WERI-Rb-1 (cell line): ENCODE results near the gene KLK14.

Source experiments
- DNase-seq: peaks from one replicate; pipeline ENCODE4 v3.0.0-alpha.2; 2020
- H3K27ac ChIP-seq: fragments of 250-450 bp; sonication (Bioruptor Pico); 2 replicates; pipeline ENCODE4 v1.5.1; 2020; ENCODE audit warnings: mild to moderate bottlenecking, moderate library complexity
- H3K27me3 ChIP-seq: fragments of 250-450 bp; sonication (Bioruptor Pico); 2 replicates; pipeline ENCODE4 v1.5.1; 2021; ENCODE audit warnings: mild to moderate bottlenecking, low read depth, moderate library complexity; ENCODE audit not compliant: insufficient read depth, severe bottlenecking
- H3K36me3 ChIP-seq: fragments of 250-450 bp; sonication (Bioruptor Pico); 2 replicates; pipeline ENCODE4 v1.5.1; 2020; ENCODE audit warnings: mild to moderate bottlenecking, moderate library complexity
- H3K4me3 ChIP-seq: 2 replicates; pipeline ENCODE4 v1.5.1; 2011; ENCODE audit warnings: low read depth, mild to moderate bottlenecking, control low read depth, low read length
- H3K9me3 ChIP-seq: fragments of 250-450 bp; sonication (Bioruptor Pico); 2 replicates; pipeline ENCODE4 v1.5.1; 2021; ENCODE audit warnings: mild to moderate bottlenecking, moderate library complexity; ENCODE audit not compliant: severe bottlenecking
- TF ChIP-seq, protein P1 (sequence below): IDR thresholded peaks from 2 replicates; pipeline ENCODE4 v1.5.1; 2011; ENCODE audit warnings: low read depth, mild to moderate bottlenecking, control low read depth, inconsistent platforms, low read length

The KLK14 gene

DNA sequence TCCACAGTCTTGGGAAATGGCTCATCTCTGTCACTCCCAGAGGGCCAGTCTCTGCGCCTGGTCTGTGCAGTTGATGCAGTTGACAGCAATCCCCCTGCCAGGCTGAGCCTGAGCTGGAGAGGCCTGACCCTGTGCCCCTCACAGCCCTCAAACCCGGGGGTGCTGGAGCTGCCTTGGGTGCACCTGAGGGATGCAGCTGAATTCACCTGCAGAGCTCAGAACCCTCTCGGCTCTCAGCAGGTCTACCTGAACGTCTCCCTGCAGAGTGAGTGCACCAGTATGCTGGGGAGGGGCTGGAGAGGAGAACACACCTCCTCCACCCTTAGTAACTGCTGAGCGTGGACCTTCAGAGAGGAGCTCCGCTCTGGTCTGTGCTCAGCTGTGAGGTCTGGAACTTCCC, 44.3 kb upstream of the KLK14 start:
- Histone ChIP-seq H3K9me3 (no peaks in the 10 kb centered on the region), H3K27me3 (peaks cover 94% of the 10 kb centered on the region), H3K4me3 (no peak overlapping the region), H3K36me3 (no peaks in the 10 kb centered on the region), H3K27ac (no peak overlapping the region)
- no peak for DNase-seq
- TF ChIP-seq, protein P1, sequence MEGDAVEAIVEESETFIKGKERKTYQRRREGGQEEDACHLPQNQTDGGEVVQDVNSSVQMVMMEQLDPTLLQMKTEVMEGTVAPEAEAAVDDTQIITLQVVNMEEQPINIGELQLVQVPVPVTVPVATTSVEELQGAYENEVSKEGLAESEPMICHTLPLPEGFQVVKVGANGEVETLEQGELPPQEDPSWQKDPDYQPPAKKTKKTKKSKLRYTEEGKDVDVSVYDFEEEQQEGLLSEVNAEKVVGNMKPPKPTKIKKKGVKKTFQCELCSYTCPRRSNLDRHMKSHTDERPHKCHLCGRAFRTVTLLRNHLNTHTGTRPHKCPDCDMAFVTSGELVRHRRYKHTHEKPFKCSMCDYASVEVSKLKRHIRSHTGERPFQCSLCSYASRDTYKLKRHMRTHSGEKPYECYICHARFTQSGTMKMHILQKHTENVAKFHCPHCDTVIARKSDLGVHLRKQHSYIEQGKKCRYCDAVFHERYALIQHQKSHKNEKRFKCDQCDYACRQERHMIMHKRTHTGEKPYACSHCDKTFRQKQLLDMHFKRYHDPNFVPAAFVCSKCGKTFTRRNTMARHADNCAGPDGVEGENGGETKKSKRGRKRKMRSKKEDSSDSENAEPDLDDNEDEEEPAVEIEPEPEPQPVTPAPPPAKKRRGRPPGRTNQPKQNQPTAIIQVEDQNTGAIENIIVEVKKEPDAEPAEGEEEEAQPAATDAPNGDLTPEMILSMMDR, result no peak

GRCh38 chr19:51125421-51126075, 42.9 kb upstream of the KLK14 start:
- no peak for DNase-seq
- no peaks in the 10 kb centered on the region for H3K9me3 ChIP-seq
- TF ChIP-seq, protein P1, result no peak
- peaks cover 87% of the 10 kb centered on the region for H3K27me3 ChIP-seq
- no peak overlapping the region for H3K4me3 ChIP-seq
- no peak overlapping the region for H3K27ac ChIP-seq
- H3K36me3 ChIP-seq, result no peaks in the 10 kb centered on the region

DNA sequence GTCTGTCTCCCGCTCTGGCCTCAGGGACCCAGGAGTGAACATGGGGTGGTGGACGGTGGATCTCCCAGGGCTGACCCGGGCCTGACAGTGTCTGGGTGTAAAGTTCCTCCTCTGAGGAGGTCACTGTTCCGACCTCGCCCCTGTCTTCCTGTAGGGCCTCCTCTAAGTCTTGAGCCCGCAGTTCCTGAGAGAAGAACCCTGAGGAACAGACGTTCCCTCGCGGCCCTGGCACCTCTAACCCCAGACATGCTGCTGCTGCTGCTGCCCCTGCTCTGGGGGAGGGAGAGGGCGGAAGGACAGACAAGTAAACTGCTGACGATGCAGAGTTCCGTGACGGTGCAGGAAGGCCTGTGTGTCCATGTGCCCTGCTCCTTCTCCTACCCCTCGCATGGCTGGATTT, 42.0 kb upstream of the KLK14 start, which contains the start of gene SIGLEC9:
Gene SIGLEC9, plus strand, starts transcription at position 178 of the 400 bp plus-strand sequence. Its CDS starts 69 bp downstream, at position 247.
- H3K36me3 ChIP-seq, result no peaks in the 10 kb centered on the region
- no peaks in the 10 kb centered on the region for H3K9me3 ChIP-seq
- DNase-seq, result no peak
- H3K27me3 ChIP-seq, result peaks cover 87% of the 10 kb centered on the region
- no peak within 1 kb of the TSS for H3K4me3 ChIP-seq
- TF ChIP-seq, protein P1, result no peak
- H3K27ac ChIP-seq, result no peak within 1 kb of the TSS

- no peak for DNase-seq
- Histone ChIP-seq H3K27ac (no peak overlapping the region), H3K4me3 (no peak overlapping the region), H3K27me3 (peaks cover 87% of the 10 kb centered on the region), H3K36me3 (no peaks in the 10 kb centered on the region), H3K9me3 (no peaks in the 10 kb centered on the region)
- TF ChIP-seq, protein P1, result no peak
Measured at GRCh38 chr19:51124216-51124615, 41.5 kb upstream of the KLK14 start.

DNA sequence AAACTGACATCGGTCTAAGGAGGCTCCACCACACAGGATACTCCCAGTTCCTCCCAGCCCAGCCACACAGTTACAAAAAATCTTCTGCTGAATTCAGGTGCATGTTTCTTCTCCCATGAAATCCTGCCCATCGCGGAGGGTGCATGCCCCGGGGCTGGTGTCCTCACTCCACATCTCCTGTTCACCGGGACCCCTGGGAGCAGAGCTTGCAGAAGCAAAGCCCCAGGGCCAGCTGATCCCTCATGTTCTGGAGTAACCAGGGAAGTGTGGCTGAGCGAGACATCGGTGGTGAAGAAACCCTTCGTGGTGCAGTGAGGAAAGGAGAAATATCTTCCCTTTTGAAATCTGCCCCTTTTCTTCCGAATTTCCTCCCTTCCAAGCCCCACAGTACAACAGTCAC, 41.1 kb upstream of the KLK14 start:
- no peak overlapping the region for H3K4me3 ChIP-seq
- DNase-seq, result no peak
- H3K27me3 ChIP-seq, result peaks cover 88% of the 10 kb centered on the region
- no peaks in the 10 kb centered on the region for H3K9me3 ChIP-seq
- no peaks in the 10 kb centered on the region for H3K36me3 ChIP-seq
- TF ChIP-seq, protein P1, result no peak
- no peak overlapping the region for H3K27ac ChIP-seq

- Histone ChIP-seq H3K27ac (no peak overlapping the region), H3K36me3 (no peaks in the 10 kb centered on the region), H3K4me3 (no peak overlapping the region), H3K27me3 (peaks cover 87% of the 10 kb centered on the region), H3K9me3 (no peaks in the 10 kb centered on the region)
- TF ChIP-seq, protein P1, result no peak
- no peak for DNase-seq
Measured at GRCh38 chr19:51123381-51123800, 40.7 kb upstream of the KLK14 start.
